Activated T-cell treated with anti-CD3 and anti-CD28 coated beads for 4 hours (primary cell): ENCODE results near the gene PRR12.
"Not testable (repeated sequence)": the region's sequence is repeated elsewhere in the genome, so short reads cannot be mapped to it uniquely, and the experiment has no call there.

Experiments used
- DNase-seq: peaks from one replicate; pipeline ENCODE4 v3.0.0-alpha.2; 2020

PRR12 gene

GRCh38 chr19:49593233-49594113 is 2.5 kb downstream of the PRR12 start:
- peak; percentile 91 for DNase-seq

- no peak for DNase-seq
Measured at GRCh38 chr19:49594157-49594992, 3.4 kb downstream of the PRR12 start.

GRCh38 chr19:49594993-49595818 is 4.2 kb downstream of the PRR12 start:
- no peak for DNase-seq

- DNase-seq, result no peak
Measured at GRCh38 chr19:49595819-49596404, 4.9 kb downstream of the PRR12 start.

GRCh38 chr19:49596407-49596806 is 5.4 kb downstream of the PRR12 start:
- no peak for DNase-seq

- no peak for DNase-seq
Measured at GRCh38 chr19:49596954-49597702, 6.1 kb downstream of the PRR12 start.

GRCh38 chr19:49597703-49597974 is 6.7 kb downstream of the PRR12 start:
- no peak for DNase-seq

GRCh38 chr19:49599378-49600295 is 8.7 kb downstream of the PRR12 start:
- no peak for DNase-seq

GRCh38 chr19:49601482-49602038 is 10.6 kb downstream of the PRR12 start:
- no peak for DNase-seq

- DNase-seq, result no peak
Measured at GRCh38 chr19:49602806-49603205, 11.8 kb downstream of the PRR12 start.

- DNase-seq, result no peak
Measured at GRCh38 chr19:49605605-49606004, 14.6 kb downstream of the PRR12 start.

GRCh38 chr19:49609499-49610092 is 18.6 kb downstream of the PRR12 start:
- DNase-seq, result no peak

- DNase-seq, result no peak
Measured at GRCh38 chr19:49613374-49613773, 22.4 kb downstream of the PRR12 start.

GRCh38 chr19:49614096-49614833 is 23.3 kb downstream of the PRR12 start:
- no peak for DNase-seq

GRCh38 chr19:49615861-49616260 is 24.9 kb downstream of the PRR12 start:
- DNase-seq, result no peak

GRCh38 chr19:49616532-49616931 is 25.6 kb downstream of the PRR12 start:
- DNase-seq, result no peak

GRCh38 chr19:49616945-49617344 is 26.0 kb downstream of the PRR12 start:
- DNase-seq, result no peak

GRCh38 chr19:49617860-49618259 is 26.9 kb downstream of the PRR12 start:
- not testable (repeated sequence) for DNase-seq
